ENCODE data around the gene SPOCD1.
"Not testable (repeated sequence)": the region's sequence is repeated elsewhere in the genome, so short reads cannot be mapped to it uniquely, and the experiment has no call there.

Gene SPOCD1

DNA sequence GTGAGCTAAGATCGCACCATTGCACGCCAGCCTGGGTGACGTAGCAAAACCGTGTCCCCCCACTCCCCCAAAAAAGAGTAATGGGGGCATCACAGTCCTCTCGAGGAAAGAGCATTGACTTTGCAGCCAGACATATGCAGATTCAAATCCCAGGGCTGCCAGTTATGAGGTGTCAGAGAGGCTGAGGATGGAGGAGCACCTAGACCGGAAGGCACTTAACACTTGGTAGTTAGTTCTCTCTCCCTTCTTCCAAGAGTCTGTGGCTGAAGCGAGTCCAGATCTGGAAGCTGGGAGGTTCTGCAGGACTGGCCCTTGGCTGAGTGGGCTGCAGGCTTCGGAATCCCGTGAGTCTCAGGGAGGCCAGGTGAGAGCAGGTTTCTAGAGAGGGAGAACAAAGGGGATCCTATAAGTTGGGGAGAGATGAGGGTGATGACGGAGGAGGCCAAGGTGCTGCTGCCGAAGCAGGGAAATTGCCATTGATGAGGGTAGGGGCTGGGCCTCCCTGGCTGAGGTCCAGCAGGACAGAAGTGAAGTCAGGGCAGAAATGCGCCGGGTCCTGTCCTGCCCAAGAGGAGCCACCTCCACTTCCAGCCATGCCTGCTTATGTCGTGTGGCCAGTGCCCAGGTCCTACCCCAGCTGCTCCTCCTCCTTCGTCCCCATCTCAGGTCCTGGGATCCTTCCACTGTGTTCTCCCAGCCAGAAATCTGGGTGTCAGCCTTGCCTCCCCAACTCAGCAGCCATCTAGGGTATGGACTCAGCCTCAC lies 13.3 kb upstream of the SPOCD1 start:
- no peak for DNase-seq

DNA sequence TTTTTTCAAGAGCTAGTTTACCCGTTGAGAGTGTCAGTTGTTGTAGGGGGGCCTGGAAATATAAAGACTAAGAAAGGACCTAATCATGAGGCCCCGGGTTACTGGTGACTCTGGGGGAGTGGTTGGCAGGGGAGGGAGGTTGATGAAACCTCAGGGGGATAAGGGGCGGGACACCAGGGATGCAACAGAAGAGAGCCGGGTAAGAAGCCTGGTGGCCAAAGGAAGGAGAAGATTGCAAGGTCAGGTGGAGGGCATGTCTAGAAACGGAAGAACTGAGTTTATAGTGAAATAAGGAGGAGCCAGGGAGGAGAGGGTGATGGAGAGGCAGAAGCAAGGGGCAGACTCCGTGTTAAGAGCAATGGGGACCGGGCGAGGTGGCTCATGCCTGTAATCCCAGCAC lies 12.5 kb upstream of the SPOCD1 start:
- DNase-seq: no peak

DNA sequence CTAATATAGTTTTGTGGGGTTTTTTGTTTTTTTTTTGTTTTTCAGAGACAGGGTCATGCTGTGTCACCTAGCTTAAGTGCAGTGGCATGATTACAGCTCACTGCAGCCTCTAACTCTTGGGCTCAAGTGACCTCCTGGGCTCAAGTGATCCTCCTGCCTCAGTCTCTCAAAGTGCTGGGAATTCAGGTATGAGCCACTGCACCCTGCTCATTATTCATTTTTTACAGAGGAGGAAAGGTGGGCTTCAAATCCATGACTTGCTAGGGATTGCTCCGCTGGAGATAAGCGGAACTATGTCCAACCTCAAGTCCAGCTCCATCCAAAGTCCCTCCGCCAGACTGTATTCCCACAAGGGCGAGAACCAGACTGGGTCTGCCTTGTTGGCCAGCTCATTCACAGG lies 8.0 kb upstream of the SPOCD1 start:
- DNase-seq: no peak

DNA sequence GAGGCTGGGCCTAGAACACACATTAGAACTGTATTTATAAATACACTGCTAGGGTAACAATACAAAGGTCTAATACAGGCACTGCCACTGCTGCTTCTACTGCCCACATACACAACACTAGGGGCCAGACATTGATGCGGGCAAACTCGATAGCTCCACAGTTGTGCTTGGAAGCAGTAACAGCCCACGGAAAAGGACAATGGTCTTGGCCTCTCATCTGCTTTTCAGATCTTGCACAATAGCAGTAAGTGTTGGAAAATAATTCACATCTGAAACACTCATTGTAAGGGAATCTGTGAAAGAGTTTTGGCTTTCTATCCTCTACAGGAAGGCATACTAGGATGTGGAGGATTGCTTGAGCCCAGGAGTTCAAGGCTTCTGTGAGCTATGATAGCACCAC lies 6.9 kb upstream of the SPOCD1 start:
- DNase-seq: no peak

DNA sequence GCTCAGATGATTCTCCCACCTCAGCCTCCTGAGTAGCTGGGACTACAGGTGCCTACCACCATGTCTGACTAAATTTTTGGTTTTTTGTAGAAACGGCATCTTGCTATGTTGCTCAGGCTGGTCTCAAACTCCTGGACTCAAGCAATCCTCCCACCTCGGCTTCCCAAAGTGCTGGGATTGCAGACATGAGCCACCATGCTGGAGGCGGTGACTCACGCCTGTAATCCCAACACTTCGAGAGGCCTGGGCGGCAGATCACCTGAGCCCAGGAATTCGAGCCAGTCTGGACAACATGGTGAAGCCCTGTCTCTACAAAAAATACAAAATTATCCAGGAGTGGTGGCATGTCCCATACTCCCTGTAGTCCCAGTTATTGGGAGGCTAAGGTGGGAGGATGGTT lies 4.4 kb upstream of the SPOCD1 start:
- DNase-seq: not testable (repeated sequence)

DNA sequence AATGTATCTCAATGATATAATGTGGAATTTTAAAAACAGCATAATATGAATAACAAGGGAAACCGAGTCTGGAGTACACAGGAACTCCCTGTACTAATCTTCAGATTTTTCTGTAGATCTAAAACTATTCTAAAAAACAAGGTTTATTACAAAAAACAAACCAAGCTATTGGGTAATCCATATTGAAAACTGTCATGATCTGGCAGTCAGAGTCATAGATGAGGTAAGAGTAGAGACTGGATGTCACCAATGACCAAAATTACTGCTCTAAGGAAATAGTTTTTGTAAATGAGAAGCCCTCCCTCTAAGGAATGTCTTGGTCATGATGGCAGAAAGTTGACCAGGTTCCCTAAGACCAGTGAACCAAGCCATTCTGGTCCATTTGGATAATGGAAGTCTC lies 2.4 kb upstream of the SPOCD1 start:
- no peak for DNase-seq

DNA sequence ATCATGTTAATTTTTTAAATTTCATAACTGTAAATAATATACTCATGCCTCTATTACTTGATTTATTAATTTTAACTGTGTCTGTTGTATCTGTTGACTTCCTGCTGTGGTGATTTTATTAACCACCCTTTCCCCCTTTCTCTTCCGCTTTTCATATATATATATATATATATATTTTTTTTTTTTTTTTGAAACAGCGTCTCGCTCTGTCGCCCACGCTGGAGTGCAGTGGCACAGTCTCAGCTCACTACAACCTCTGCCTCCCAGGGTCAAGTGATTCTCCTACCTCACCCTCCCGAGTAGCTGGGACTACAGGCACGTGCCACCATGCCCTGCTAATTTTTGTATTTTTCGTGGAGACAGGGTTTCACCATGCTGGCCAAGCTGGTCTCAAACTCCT lies 1.1 kb upstream of the SPOCD1 start:
- DNase-seq: not testable (repeated sequence)

DNA sequence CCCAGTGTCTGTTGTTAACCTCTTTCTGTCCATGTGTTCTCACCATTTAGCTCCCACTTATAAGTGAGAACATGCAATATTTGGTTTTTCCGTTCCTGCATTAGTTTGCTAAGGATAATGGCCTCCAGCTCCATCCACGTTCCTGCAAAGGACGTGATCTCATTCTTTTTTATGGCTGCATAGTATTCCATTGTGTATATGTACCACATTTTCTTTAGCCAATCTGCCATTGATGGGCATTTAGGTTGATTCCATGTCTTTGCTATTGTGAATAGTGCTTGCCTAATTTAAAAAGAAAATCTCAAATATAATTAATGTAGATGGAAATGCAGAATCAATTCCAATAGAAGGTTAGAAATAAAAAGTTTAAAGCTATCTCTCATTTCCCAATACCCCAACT lies 679 bp upstream of the SPOCD1 start:
- DNase-seq: not testable (repeated sequence)

DNA sequence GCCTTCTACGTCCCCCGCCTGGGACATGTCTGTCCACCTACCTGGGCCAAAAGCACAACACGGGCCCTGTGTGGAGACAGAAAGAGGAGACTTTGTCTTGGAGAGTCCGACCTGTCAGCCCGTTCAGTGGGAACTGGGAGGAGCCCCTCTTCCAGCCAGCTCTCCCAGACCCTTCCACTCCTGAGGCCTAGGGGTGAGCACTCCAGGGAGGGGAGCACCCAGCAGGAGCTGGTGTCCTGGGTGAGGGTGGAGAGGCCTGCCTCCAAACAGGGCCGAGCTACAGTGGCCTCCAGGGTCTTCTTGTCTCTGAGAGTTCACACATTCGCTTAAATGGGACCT lies 546 bp downstream of the SPOCD1 start:
- no peak for DNase-seq

DNA sequence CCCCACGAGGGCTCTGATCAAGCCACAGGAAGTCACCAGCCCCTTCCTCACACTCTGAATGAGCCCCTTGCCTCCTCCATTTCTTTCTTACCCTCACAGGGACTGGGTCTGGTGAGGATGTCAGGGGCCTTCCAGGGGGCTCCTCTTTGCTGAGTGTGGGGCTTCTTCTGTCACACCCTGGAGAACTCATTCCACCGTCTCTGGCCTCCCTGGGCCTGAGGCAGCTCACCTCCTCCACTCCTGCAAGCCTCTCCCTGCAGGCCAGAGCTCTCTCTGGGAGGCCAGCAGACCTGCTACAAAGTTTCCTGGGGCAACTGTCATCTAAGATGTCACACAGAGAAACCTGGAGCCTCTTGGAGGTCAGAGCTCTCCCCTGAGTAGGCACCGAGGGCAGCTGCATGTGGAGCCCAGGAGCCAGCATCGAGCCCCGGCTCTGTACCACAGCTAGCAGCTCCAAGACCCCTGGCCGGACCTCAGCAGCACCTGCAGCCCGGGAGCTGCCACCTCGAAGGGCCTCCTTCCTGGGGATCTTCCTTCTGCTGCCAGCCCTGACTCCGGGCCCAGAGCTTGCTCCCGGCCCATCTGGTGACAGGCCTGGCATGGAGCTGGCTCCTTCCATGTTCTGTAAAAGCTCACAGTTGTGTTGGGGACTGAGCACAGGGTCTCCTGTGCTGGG lies 1.1 kb downstream of the SPOCD1 start:
- no peak for DNase-seq

DNA sequence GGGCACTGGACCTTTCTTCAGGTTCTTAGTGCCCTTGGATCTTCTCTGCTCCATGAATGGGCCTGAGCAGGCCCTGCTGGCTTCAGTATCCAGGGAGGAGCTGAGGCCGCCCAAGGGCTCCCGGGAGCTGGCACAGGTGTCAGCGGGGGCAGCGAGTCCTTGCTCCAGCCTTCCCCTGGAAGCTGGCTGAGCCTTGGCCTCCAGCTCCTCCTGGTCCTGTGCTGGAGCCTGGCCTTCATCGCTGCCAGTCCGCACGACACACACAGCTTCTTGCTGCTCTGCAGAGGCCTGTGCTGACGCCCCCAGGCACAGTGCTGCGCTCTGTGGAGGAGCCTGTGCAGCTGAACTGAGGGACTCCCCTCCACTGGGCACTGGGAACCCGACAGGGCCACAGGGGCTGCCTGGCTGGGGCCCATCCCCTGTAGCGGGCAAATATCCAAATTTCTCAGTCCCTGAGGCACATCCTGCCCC lies 1.7 kb downstream of the SPOCD1 start:
- DNase-seq: no peak

DNA sequence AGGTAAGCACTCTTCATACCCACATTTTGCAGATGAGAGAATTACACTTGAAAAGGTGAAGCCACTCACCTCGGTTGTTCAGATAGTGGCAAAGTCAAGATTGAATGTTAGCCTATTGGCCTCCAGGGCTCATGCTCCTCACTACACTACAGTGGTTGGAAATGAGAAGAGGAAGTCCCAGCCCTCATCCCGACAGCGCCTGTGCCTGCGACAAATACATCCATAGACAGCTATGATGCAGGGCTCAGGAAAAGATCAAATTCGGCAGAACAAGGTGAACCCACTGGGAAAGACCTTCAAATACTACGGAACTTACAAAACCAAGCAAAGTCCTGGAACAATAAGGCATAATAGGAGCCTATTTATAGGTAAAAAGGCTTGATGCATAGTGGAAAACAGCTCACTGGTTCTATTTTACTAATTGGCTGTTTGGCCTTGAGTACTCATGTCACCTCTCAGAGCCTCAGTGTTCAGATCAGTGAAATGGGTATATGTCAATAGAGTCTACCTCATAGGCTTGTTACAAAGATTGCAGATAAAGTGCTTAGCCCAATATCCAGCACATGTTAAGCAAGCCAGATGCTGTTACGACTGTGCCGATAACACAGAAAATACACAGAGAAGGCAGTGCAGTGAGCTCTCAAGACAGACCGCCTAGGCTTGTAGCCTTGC lies 3.5 kb downstream of the SPOCD1 start:
- DNase-seq: no peak

DNA sequence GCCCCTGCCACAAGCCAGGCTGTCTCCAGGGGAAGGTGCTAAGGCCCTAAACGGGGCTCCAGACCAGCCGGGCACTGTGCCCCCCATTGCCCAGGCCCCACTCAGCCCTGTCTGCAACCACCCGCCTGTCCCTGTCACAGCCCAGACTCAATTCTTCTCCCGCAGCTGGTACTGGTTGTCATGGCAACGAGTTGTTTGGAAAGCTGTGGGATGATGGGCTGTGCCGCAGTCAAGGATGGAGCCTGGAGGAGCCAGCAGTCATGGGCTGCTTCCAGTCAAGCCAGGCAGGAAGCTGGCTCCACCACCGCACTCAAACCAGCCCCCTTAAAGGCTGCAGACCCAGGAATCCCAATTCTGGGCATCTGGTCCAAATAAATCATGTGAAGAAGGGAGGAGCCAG lies 4.2 kb downstream of the SPOCD1 start:
- no peak for DNase-seq

DNA sequence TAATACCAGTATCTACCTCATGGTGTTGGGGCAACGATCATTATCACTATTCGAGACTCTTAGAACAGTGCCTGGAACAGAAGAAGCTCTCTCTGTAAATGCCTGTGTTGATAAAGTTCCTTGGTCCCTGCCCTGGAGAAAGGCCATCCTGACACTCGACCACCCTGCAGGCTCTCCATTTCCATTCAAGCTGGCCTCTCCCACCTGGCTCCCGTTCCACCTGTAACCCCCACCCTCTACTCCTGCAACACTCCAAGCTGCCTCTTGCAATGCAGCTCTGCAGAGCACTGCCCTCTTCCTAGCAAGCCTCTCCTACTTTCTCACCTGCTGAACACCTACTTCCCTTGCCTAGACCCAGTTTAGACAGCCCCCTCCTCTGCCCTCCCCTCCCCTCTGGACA lies 6.1 kb downstream of the SPOCD1 start:
- no peak for DNase-seq

DNA sequence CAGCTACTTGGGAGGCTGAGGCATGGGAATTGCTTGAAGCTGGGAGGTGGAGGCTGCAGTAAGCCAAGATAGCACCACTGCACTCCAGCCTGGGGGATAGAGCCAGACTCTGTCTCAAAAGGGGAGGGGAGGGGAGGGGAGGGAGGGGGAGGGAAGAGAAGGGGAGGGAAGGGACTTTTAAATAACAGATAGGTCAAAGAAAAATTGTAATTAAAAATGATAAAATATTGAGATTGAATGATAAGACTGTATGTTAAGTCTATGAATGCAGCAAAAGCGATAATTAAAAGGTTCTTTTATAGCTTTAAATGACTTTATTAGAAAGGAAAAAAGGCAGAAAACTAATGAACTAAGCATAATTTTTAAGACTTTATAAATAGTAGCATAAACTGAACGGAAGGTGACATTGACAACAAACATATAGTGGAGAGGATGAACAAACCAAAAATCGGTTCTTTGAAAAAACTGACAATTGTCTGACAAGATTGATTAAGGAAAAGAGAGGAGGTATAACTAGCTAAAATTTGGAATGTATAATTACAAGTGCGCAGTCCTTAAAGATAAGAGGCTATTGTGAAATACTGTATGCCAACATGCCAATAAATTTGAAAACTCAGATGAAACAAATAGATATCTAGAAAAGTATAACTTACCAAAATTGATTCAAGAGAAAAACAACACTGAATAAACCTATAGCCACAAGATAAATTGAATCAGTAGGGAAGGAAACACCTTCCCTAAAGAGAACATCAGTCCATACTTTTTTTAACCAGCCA lies 8.4 kb downstream of the SPOCD1 start:
- DNase-seq: no peak

DNA sequence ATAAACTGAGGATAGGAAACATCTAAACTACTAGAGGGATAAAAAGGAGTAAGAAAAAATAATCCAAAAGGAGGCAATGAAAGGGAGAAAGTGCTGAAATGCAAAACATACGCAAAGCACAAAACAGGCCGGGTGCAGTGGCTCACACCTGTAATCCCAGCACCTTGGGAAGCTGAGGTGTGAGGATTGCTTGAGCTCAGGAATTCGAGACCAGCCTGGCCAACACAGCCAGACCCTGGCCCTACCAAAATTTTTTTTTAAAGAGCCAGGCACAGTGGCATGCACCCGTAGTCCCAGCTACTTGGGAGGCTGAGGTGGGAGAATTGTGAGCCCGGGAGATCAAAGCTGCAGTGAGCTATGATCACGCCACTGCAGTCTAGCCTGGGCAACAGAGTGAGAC lies 10.5 kb downstream of the SPOCD1 start:
- DNase-seq: no peak

DNA sequence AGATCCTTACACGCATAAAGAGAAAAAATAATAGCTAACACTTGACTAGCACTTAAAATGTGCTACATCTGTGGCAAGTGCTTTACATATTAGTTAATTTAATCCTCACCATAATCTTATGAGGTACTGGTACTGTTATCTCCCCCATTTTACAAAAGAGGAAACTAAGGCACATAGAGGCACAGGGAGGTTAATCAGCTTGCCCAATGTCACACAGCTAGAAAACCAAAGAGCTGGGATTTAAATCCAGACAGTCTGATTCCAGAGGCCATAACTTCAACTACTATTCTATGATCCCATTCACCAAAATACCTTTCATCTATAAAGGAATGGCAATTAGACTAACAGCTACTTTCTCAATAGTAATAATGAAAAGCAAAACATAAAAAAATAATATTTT lies 11.7 kb downstream of the SPOCD1 start:
- DNase-seq: no peak

DNA sequence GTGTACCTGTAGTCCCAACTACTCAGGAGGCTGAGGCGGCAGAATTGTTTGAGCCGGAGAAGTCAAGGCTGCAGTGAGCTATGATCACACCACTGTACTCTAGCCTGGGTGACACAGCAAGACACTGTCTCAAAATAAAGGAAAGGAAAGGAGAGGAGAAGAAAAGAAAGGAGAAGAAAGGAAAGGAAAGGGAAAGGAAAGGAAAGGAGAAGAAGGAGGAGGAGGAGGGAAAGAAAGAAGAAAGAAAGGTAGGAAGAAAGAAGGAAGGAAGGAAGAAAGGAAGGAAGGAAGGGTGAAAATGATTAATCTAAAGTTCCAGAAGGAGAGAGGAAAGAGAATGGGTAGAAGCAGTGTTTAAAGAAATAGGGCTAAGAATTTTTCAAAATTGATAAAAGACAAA lies 12.2 kb downstream of the SPOCD1 start:
- no peak for DNase-seq

DNA sequence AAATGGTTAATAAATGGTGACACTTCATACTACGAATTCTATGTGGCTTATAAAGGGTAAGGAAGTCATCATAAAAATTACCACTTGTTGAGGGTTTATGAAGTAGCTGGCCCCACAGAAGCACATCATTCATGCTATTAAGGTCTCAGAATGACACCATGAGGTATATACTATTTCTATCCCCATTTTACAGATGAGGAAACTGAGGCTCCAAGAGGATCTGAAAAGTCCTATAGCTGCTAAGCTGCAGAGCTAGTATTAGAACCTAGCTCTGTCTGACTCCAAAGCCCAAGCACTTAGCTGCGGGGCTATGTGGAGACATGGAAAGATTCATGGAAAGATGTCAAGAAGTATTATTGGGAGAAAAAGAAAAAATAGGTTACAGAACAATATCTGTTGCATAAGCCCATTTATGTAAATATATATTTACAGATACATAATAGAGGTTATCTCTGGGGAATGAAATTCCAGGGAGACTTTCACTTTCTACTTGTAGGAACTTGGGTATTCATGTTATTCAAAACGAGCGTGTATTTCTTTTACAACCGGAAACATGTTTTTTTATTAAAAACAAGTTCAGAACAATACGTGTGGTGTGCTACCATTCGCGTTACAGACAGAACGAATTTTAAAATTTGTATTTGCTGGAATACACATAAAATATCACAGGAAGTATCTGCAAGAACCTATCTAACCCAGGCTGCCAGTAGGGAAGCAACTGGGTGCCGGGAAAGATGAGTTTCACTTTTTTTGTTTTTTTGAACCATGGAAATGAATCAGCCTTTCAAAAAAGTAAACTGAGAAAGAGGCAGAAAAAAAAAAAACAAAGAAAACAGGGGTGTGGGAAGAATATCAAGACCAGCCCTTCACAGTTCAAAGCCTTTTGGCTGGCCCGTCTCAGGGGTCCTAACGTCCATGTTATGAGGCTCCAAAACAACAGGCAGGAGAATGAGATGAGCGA lies 13.4 kb downstream of the SPOCD1 start:
- no peak for DNase-seq

DNA sequence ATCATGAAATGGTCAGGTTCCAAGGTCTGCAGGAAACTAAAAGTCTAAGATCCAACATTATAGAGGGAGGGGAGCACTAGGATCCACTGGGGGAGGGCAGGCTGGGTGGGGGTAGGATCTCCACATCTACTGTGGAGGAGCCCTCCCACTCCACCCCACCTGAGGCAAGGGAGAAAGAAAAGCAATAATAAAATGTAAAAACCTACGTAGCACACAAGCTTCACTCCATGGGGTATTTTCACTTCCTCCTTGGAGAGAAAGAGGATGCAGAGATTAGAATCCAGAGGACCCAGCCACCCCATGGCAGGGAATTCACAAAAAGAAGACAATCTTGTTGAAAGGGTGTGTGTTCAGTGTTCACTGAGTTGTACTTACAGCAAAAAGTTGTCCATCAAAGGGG lies 14.4 kb downstream of the SPOCD1 start:
- no peak for DNase-seq

DNA sequence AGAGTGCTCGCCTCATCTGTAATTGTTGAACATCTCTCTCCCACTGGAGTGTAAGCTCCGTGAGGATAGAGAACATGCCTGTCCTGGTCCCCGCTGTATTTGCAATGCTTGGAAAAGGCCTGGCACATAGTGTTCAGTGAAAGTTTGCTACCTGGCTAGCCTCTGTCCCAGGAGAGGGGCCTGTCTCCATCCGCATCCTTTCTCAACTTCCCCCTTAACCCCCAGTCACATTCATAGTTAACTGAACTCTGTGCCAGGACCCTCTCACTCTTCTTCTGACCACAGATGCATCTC lies 15.2 kb downstream of the SPOCD1 start:
- DNase-seq: no peak

DNA sequence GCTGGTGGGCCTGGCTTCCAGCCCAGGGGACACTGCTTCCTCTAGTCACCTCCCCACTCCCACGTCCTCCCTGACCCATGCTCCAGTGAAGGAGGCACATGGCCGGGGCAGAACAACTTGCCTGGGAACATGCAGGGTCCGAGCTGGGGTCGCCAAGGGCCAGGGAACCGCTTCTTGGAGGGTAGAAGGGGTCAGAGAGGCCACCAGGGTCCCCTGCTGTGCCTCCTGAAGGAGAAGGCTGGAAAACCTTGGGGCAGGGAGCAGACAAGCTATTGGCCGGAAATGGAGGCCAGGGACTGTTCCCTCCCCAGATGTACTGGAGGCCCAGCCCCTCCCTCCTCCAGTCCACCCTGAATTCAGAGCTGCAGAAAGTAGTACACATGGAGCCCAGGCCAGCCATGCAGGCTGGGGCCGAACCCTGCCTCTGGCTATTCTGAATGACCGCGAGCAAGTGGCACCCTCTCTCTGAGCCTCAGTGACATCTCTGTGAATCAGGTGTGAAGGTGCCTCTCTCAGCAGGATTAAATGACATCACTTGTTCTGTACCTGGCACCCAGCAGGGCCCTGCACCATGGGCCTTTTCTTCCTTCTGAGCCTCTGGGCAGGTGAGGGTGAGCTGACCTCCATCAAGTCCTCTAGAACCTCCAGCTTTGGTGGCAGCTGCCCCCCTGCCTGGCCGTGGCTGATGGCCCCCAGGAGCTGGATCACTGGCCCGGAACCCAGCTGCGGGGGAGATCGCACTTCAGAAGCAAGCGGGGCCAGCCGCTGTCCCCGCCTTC lies 15.7 kb downstream of the SPOCD1 start:
- no peak for DNase-seq
